GM12875 (cell line): ENCODE results near the gene GALNT4.

ENCODE experiments used
- H3K4me3 ChIP-seq: one replicate; pipeline ENCODE4 v1.5.1; 2011; ENCODE audit warnings: low read depth, low read length, control low read depth
- TF ChIP-seq, protein P1 (sequence below): IDR thresholded peaks from 2 replicates; pipeline ENCODE4 v1.5.1; 2011; ENCODE audit warnings: low read depth, mild to moderate bottlenecking, control low read depth, inconsistent platforms, low read length, moderate library complexity, borderline replicate concordance; ENCODE audit not compliant: insufficient read depth

GALNT4 gene

GRCh38 chr12:89481213-89481914, 43.2 kb downstream of the GALNT4 start:
- TF ChIP-seq, protein P1, sequence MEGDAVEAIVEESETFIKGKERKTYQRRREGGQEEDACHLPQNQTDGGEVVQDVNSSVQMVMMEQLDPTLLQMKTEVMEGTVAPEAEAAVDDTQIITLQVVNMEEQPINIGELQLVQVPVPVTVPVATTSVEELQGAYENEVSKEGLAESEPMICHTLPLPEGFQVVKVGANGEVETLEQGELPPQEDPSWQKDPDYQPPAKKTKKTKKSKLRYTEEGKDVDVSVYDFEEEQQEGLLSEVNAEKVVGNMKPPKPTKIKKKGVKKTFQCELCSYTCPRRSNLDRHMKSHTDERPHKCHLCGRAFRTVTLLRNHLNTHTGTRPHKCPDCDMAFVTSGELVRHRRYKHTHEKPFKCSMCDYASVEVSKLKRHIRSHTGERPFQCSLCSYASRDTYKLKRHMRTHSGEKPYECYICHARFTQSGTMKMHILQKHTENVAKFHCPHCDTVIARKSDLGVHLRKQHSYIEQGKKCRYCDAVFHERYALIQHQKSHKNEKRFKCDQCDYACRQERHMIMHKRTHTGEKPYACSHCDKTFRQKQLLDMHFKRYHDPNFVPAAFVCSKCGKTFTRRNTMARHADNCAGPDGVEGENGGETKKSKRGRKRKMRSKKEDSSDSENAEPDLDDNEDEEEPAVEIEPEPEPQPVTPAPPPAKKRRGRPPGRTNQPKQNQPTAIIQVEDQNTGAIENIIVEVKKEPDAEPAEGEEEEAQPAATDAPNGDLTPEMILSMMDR = no peak
- no peak overlapping the region for H3K4me3 ChIP-seq

- TF ChIP-seq, protein P1 = no peak
- no peak overlapping the region for H3K4me3 ChIP-seq
Measured at GRCh38 chr12:89479982-89480381, 44.6 kb downstream of the GALNT4 start.

DNA sequence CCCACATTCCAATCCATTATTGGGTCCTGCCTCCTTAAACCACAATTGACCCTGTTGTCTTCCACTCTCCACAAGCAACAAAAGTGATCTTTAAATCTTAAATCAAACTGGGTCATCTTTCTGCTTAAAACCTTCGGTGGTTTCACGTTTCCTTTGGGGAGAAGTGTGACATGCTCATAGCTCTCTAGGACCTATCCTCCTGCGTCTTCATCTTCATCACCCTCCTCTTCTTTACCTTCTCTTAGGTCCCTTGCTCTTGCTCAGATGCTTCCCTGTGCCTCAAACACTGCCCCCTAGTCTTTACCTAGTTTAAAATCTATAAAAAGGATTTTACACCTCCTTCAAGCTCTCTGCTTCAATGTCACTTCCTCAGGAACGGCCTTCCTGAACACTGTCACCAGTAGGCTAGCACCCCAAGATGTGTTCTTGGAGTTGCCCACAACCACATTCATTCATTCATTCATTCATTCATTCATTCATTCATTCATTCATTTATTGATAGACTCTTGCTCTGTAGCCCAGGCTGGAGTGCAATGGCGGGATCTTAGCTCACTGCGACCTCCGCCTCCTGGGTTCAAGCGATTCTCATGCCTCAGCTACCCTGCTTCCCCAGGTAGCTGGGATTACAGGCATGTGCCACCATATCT, 46.8 kb downstream of the GALNT4 start:
- no peak overlapping the region for H3K4me3 ChIP-seq
- TF ChIP-seq, protein P1 = no peak

- TF ChIP-seq, protein P1 = no peak
- H3K4me3 ChIP-seq = no peak overlapping the region
Measured at GRCh38 chr12:89476904-89477595, 47.5 kb downstream of the GALNT4 start.

DNA sequence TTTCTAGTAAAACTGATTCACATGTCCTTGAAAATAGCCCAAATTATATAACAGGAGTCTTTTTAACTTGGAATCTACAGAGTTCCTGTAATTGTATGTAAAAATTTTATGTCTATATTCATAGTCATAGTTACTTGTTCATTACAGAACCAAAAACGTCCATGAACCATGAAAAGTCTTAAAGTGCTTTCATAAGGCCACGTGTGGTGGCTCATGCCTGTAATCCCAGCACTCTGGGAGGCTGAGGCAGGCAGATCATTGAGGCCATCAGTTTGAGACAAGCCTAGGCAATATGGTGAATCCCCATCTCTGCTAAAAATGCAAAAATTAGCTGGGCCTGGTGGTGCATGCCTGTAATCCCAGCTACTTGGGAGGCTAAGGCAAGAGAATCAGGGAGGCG, 48.4 kb downstream of the GALNT4 start:
- H3K4me3 ChIP-seq = no peak overlapping the region
- TF ChIP-seq, protein P1 = no peak

- TF ChIP-seq, protein P1 = no peak
- no peak overlapping the region for H3K4me3 ChIP-seq
Measured at GRCh38 chr12:89475203-89475990, 49.2 kb downstream of the GALNT4 start.
